Measurements from ENCODE around the gene SPTBN2.

GRCh38 chr11:66639066-66639813 lies 89.8 kb downstream of the SPTBN2 start:
- TF ChIP-seq POLR2A (IDR thresholded peaks at IDR 0.05) = no peak
- TF ChIP-seq CTCF (IDR thresholded peaks at IDR 0.05) = no peak

Data from uterus (tissue), 2 donors.